Fibroblast of peridontal ligament (primary cell): Measurements from ENCODE around the gene DAGLA.

ENCODE experiments used
- DNase-seq: peaks from one replicate; pipeline ENCODE4 v3.0.0-alpha.2; 2010; ENCODE audit errors: extremely low read depth

The DAGLA gene

GRCh38 chr11:61728066-61728939 lies 48.1 kb downstream of the DAGLA start:
- DNase-seq: no peak

GRCh38 chr11:61728940-61729219 lies 48.7 kb downstream of the DAGLA start:
- DNase-seq: peak; percentile 18

- DNase-seq: no peak
These were observed 50.2 kb downstream of the DAGLA start for GRCh38 chr11:61730240-61730994.

- DNase-seq: no peak
These were observed 51.2 kb downstream of the DAGLA start for GRCh38 chr11:61731211-61731951.

- no peak for DNase-seq
These were observed 51.9 kb downstream of the DAGLA start for GRCh38 chr11:61731952-61732675.

- DNase-seq: peak; percentile 8
These were observed 52.5 kb downstream of the DAGLA start for GRCh38 chr11:61732705-61733104.

- DNase-seq: peak; percentile 85
These were observed 53.2 kb downstream of the DAGLA start for GRCh38 chr11:61733120-61733978.

GRCh38 chr11:61734767-61735166 lies 54.6 kb downstream of the DAGLA start:
- no peak for DNase-seq

- DNase-seq: no peak
These were observed 55.2 kb downstream of the DAGLA start for GRCh38 chr11:61735391-61735790.

- no peak for DNase-seq
These were observed 56.1 kb downstream of the DAGLA start for GRCh38 chr11:61736310-61736709.

- DNase-seq: no peak
These were observed 56.9 kb downstream of the DAGLA start for GRCh38 chr11:61737131-61737530.

- DNase-seq: no peak
These were observed 57.6 kb downstream of the DAGLA start for GRCh38 chr11:61737636-61738386.

GRCh38 chr11:61738776-61739175 lies 58.6 kb downstream of the DAGLA start:
- DNase-seq: no peak

GRCh38 chr11:61739413-61739812 lies 59.2 kb downstream of the DAGLA start:
- DNase-seq: no peak

GRCh38 chr11:61739966-61740365 lies 59.8 kb downstream of the DAGLA start:
- no peak for DNase-seq

- no peak for DNase-seq
These were observed 62.2 kb downstream of the DAGLA start for GRCh38 chr11:61742391-61742790.

- DNase-seq: no peak
These were observed 63.4 kb downstream of the DAGLA start for GRCh38 chr11:61743486-61744095.

- DNase-seq: no peak
These were observed 64.0 kb downstream of the DAGLA start for GRCh38 chr11:61744181-61744580.

GRCh38 chr11:61744609-61745156 lies 64.5 kb downstream of the DAGLA start:
- no peak for DNase-seq
